Lower lobe of right lung (tissue), 2 donors: ENCODE data around the gene NTSR2. TPM values are rescaled to one million over a fixed set of nuclear protein-coding genes. Genes with fewer than 3 reads are reported as not detected.
"Not testable (repeated sequence)": the region's sequence is repeated elsewhere in the genome, so short reads cannot be mapped to it uniquely, and the experiment has no call there.

ENCODE experiments used
- ATAC-seq, 2 donors: fragments of 200-7000 bp; cut with Tn5 transposase; one replicate each; pipeline ENCODE4 v1.9.1; 2020 to 2022; ENCODE audit warnings: mild to moderate bottlenecking in 2 of 2, moderate library complexity in 2 of 2
- DNase-seq: peaks from one replicate; pipeline ENCODE4 v3.0.0-alpha.2; 2020
- H3K27ac ChIP-seq: fragments of 200-600 bp; one replicate; pipeline ENCODE4 v1.8.0; 2022
- H3K27me3 ChIP-seq: fragments of 200-600 bp; one replicate; pipeline ENCODE4 v1.8.0; 2022; ENCODE audit warnings: low read depth
- H3K36me3 ChIP-seq: fragments of 200-600 bp; one replicate; pipeline ENCODE4 v1.8.0; 2022; ENCODE audit warnings: mild to moderate bottlenecking
- H3K4me1 ChIP-seq: fragments of 200-600 bp; one replicate; pipeline ENCODE4 v1.8.0; 2022
- H3K4me3 ChIP-seq: fragments of 200-600 bp; one replicate; pipeline ENCODE4 v1.8.0; 2022; ENCODE audit warnings: mild to moderate bottlenecking
- H3K9me3 ChIP-seq: fragments of 200-600 bp; one replicate; pipeline ENCODE4 v1.8.0; 2022
- CTCF ChIP-seq: fragments of 200-600 bp; IDR thresholded peaks from one replicate; pipeline ENCODE4 v1.8.0; 2022; ENCODE audit warnings: antibody characterized with exemption, mild to moderate bottlenecking
- intact Hi-C: fragments of 100-400 bp; cut with DNase I; formaldehyde crosslinking; loops from one replicate; pipeline ENCODE4 v1.11.0; 2022
- total RNA-seq: library from RNA; stranded (reverse); fragmentation: NEBNext Ultra II Directional; extraction: Animal tissue kit (Norgen Biotek cat#: 25700); gene quantifications from one replicate; pipeline ENCODE4 v1.2.1, GENCODE V29; 2021
- donor health status: DM: no; HTN: yes; CAD: no; lungs with severe emphysema.

Gene NTSR2
- total RNA-seq, 1 donor from 2014 or later: not detected

- no peak overlapping the region for H3K4me3 ChIP-seq
- no peak overlapping the region for H3K27ac ChIP-seq
- H3K4me1 ChIP-seq: no peaks in the 10 kb centered on the region
- ATAC-seq (no peak), DNase-seq (no peak)
- H3K9me3 ChIP-seq: no peaks in the 10 kb centered on the region
- intact Hi-C loops: no loop called here
- TF ChIP-seq CTCF: no peak
- no peaks in the 10 kb centered on the region for H3K36me3 ChIP-seq
- H3K27me3 ChIP-seq: peaks cover 34% of the 10 kb centered on the region
These were observed 7.1 kb downstream of the NTSR2 start for GRCh38 chr2:11662882-11663281.

- Histone ChIP-seq H3K4me3 (no peak overlapping the region), H3K36me3 (no peaks in the 10 kb centered on the region), H3K27me3 (peaks cover 34% of the 10 kb centered on the region), H3K9me3 (no peaks in the 10 kb centered on the region), H3K27ac (no peak overlapping the region), H3K4me1 (no peaks in the 10 kb centered on the region)
- intact Hi-C loops: no loop called here
- ATAC-seq: no peak
- TF ChIP-seq CTCF: no peak
- no peak for DNase-seq
These were observed 8.0 kb downstream of the NTSR2 start for GRCh38 chr2:11661891-11662435.

- ATAC-seq: not testable (repeated sequence)
These were observed 9.6 kb downstream of the NTSR2 start for GRCh38 chr2:11660396-11660795.

GRCh38 chr2:11659851-11660250 lies 10.1 kb downstream of the NTSR2 start:
- intact Hi-C loops: no loop called here
- TF ChIP-seq CTCF: no peak
- no peak for ATAC-seq
- Histone ChIP-seq H3K4me1 (no peaks in the 10 kb centered on the region), H3K27me3 (peaks cover 34% of the 10 kb centered on the region), H3K4me3 (no peak overlapping the region), H3K27ac (no peak overlapping the region), H3K9me3 (no peaks in the 10 kb centered on the region), H3K36me3 (no peaks in the 10 kb centered on the region)
- no peak for DNase-seq

More at GRCh38 chr2:11660396-11660795, 9.6 kb downstream of the NTSR2 start:
- H3K4me3 ChIP-seq, intact Hi-C loops, H3K4me1 ChIP-seq, H3K27ac ChIP-seq, H3K36me3 ChIP-seq, DNase-seq, H3K9me3 ChIP-seq: not testable (repeated sequence)
- peaks cover 34% of the 10 kb centered on the region for H3K27me3 ChIP-seq

- TF ChIP-seq CTCF: no peak
- intact Hi-C loops: no loop called here
- Histone ChIP-seq H3K4me3 (no peak overlapping the region), H3K4me1 (no peaks in the 10 kb centered on the region), H3K36me3 (no peaks in the 10 kb centered on the region), H3K27me3 (peaks cover 34% of the 10 kb centered on the region), H3K27ac (no peak overlapping the region), H3K9me3 (no peaks in the 10 kb centered on the region)
- DNase-seq (no peak), ATAC-seq (no peak)
These were observed 10.9 kb downstream of the NTSR2 start for GRCh38 chr2:11659115-11659475.

GRCh38 chr2:11658208-11659114 lies 11.5 kb downstream of the NTSR2 start:
- H3K4me3 ChIP-seq: no peak overlapping the region
- no peaks in the 10 kb centered on the region for H3K36me3 ChIP-seq
- no peak for TF ChIP-seq CTCF
- no peaks in the 10 kb centered on the region for H3K9me3 ChIP-seq
- intact Hi-C loops: no loop called here
- no peak overlapping the region for H3K27ac ChIP-seq
- DNase-seq (no peak), ATAC-seq (no peak)
- H3K27me3 ChIP-seq: peaks cover 34% of the 10 kb centered on the region
- H3K4me1 ChIP-seq: no peaks in the 10 kb centered on the region
